LHCN-M2 (cell line): ENCODE measurements around the gene PTOV1. TPM values are rescaled to one million over a fixed set of nuclear protein-coding genes. Genes with fewer than 3 reads are reported as not detected.

Source experiments
- total RNA-seq: library from RNA; depleted of rRNA; stranded (reverse); fragments of >200 nt; gene quantifications from 2 replicates; pipeline ENCODE4 v1.2.3, GENCODE V29; 2014; rRNA removed

Gene PTOV1
- total RNA-seq, 1 experiment from 2014 or later, result 93.5 TPM

Other genes with a start within 250 kb of the PTOV1 start
- 61.3 and 65.3 TPM in 2 replicates for gene RRAS, start 211.0 kb upstream of the PTOV1 start, total RNA-seq
- gene SCAF1, start 208.9 kb upstream of the PTOV1 start, total RNA-seq, result 23.9 and 24.8 TPM in 2 replicates
- gene IRF3, start 185.3 kb upstream of the PTOV1 start, total RNA-seq, result 55.0 and 62.7 TPM in 2 replicates
- 25.6 and 25.7 TPM in 2 replicates for gene BCL2L12, start 185.2 kb upstream of the PTOV1 start, total RNA-seq
- gene PRMT1, start 173.9 kb upstream of the PTOV1 start, total RNA-seq, result 342 and 345 TPM in 2 replicates
- 1.2 TPM in 2 replicates for gene ADM5, start 161.6 kb upstream of the PTOV1 start, total RNA-seq
- 0.90 and 2.5 TPM in 2 replicates for gene CPT1C, start 160.0 kb upstream of the PTOV1 start, total RNA-seq
- gene TSKS, start 87.9 kb upstream of the PTOV1 start, total RNA-seq, result not detected in 2 replicates
- gene AP2A1, start 84.2 kb upstream of the PTOV1 start, total RNA-seq, result 103 and 107 TPM in 2 replicates
- gene FUZ, start 37.9 kb upstream of the PTOV1 start, total RNA-seq, result 27.6 and 29.3 TPM in 2 replicates
- 19.0 and 23.1 TPM in 2 replicates for gene MED25, start 32.9 kb upstream of the PTOV1 start, total RNA-seq
- gene PNKP, start 16.4 kb downstream of the PTOV1 start, total RNA-seq, result 51.3 and 51.6 TPM in 2 replicates
- 17.1 and 20.7 TPM in 2 replicates for gene AKT1S1, start 26.2 kb downstream of the PTOV1 start, total RNA-seq
- 7.5 and 9.8 TPM in 2 replicates for gene TBC1D17, start 26.5 kb downstream of the PTOV1 start, total RNA-seq
- gene IL4I1, start 45.7 kb downstream of the PTOV1 start, total RNA-seq, result 0.34 TPM in 1 of 2 replicates, not detected in the other
- 14.1 and 14.7 TPM in 2 replicates for gene ATF5, start 78.0 kb downstream of the PTOV1 start, total RNA-seq
- gene NUP62, start 78.3 kb downstream of the PTOV1 start, total RNA-seq, result 73.7 and 74.5 TPM in 2 replicates
- not detected in 2 replicates for gene SIGLEC11, start 110.0 kb downstream of the PTOV1 start, total RNA-seq
- gene VRK3, start 174.2 kb downstream of the PTOV1 start, total RNA-seq, result 12.9 and 20.5 TPM in 2 replicates
- 11.2 and 12.0 TPM in 2 replicates for gene ZNF473, start 174.8 kb downstream of the PTOV1 start, total RNA-seq